Activated T-helper 2 cell treated with anti-CD3 and anti-CD28 coated beads, Interferon-gamma antibody, Interleukin-2, Interleukin-4, amounts not matched to agents 10 μg/mL and 5 μg/mL and 100 μg/mL, durations not matched to agents 14 hours and 24 hours and 36 hours (primary cell): ENCODE measurements around the gene ADH5. TPM values are rescaled to one million over a fixed set of nuclear protein-coding genes. Genes with fewer than 3 reads are reported as not detected.
A peak's percentile ranks its signal among the peaks of the same experiment; 100 is the strongest.
"Not testable (repeated sequence)": the region's sequence is repeated elsewhere in the genome, so short reads cannot be mapped to it uniquely, and the experiment has no call there.

ENCODE experiments used
- DNase-seq: peaks from one replicate; pipeline ENCODE4 v3.0.0; 2021; ENCODE audit warnings: low spot score
- H3K27ac Mint-ChIP-seq: one replicate; pipeline ENCODE4 v1.8.0; 2021; ENCODE audit warnings: mixed read lengths
- H3K27me3 Mint-ChIP-seq: one replicate; pipeline ENCODE4 v1.8.0; 2021; ENCODE audit warnings: low read depth, mixed read lengths
- H3K36me3 Mint-ChIP-seq: one replicate; pipeline ENCODE4 v1.8.0; 2021; ENCODE audit warnings: low read depth, mixed read lengths
- H3K4me1 Mint-ChIP-seq: one replicate; pipeline ENCODE4 v1.8.0; 2021; ENCODE audit warnings: low read depth, mixed read lengths
- H3K4me3 Mint-ChIP-seq: one replicate; pipeline ENCODE4 v1.8.0; 2021; ENCODE audit warnings: low read depth, mild to moderate bottlenecking, moderate library complexity, mixed read lengths
- H3K9me3 Mint-ChIP-seq: one replicate; pipeline ENCODE4 v1.8.0; 2021; ENCODE audit warnings: mixed read lengths
- intact Hi-C: fragments of 100-400 bp; cut with micrococcal nuclease; formaldehyde crosslinking; loops from one replicate; pipeline ENCODE4 v1.15.1; 2023
- total RNA-seq: library from RNA; stranded (reverse); gene quantifications from 2 replicates; pipeline ENCODE4 v1.2.3, GENCODE V29; 2022

ADH5 gene
- total RNA-seq, 1 donor from 2014 or later, result 93.8 TPM

DNA sequence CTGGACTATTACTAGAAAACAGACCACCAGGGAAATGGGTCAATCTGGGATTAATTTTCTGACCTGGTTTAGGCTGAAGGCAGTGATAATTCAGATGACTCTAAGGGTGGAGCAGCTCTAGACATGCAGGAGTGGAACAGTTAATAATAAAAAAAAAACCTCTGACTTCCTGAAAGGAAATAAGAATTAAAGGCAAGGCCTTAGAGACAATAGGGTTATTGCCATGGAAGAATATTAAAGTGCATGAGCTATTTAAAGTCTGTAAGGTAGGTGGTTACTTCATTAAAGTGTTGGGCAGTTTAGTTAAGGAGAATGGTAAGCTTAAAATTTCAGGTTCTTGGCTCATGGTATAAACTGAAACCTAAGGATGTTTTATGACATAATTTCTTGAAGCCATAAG lies 14.6 kb upstream of the ADH5 start:
- H3K4me1 Mint-ChIP-seq, result no peaks in the 10 kb centered on the region
- H3K27me3 Mint-ChIP-seq, result no peaks in the 10 kb centered on the region
- H3K4me3 Mint-ChIP-seq, result no peak overlapping the region
- no peaks in the 10 kb centered on the region for H3K9me3 Mint-ChIP-seq
- no peaks in the 10 kb centered on the region for H3K36me3 Mint-ChIP-seq
- DNase-seq, result no peak
- intact Hi-C loops, result no loop called here
- no peak overlapping the region for H3K27ac Mint-ChIP-seq

DNA sequence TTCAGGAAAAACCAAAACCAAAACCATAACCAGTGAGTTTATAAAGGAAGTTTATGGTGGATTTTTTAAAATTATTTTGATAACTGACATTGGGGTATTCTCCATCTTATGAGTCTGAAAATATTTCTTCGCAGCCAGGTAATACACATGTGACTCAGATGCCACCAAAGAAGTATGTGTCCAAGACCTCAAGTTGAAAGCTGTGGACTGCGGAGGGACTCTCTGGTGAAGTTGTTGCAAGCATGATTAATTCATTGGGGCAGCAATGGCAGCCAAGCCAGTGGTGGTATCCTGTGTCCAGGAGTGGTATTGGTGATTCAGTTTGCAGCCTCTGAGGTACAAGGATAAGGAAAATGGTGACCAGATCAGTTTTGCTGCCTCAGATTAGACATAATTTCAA lies 14.0 kb upstream of the ADH5 start:
- intact Hi-C loops, result no loop called here
- Mint-ChIP-seq H3K4me1 (no peaks in the 10 kb centered on the region), H3K9me3 (no peaks in the 10 kb centered on the region), H3K27ac (no peak overlapping the region), H3K4me3 (no peak overlapping the region), H3K27me3 (no peaks in the 10 kb centered on the region), H3K36me3 (no peaks in the 10 kb centered on the region)
- DNase-seq, result no peak

- no peaks in the 10 kb centered on the region for H3K4me1 Mint-ChIP-seq
- no peak overlapping the region for H3K27ac Mint-ChIP-seq
- H3K9me3 Mint-ChIP-seq, result no peaks in the 10 kb centered on the region
- H3K4me3 Mint-ChIP-seq, result no peak overlapping the region
- intact Hi-C loops, result no loop called here
- peaks cover 6% of the 10 kb centered on the region for H3K27me3 Mint-ChIP-seq
- H3K36me3 Mint-ChIP-seq, result no peaks in the 10 kb centered on the region
- no peak for DNase-seq
Measured at GRCh38 chr4:99100876-99101275, 12.3 kb upstream of the ADH5 start.

- intact Hi-C loops, H3K36me3 Mint-ChIP-seq, H3K4me1 Mint-ChIP-seq, H3K27ac Mint-ChIP-seq, DNase-seq, H3K4me3 Mint-ChIP-seq, H3K9me3 Mint-ChIP-seq, H3K27me3 Mint-ChIP-seq: not testable (repeated sequence)
Measured at GRCh38 chr4:99099814-99100213, 11.2 kb upstream of the ADH5 start.

DNA sequence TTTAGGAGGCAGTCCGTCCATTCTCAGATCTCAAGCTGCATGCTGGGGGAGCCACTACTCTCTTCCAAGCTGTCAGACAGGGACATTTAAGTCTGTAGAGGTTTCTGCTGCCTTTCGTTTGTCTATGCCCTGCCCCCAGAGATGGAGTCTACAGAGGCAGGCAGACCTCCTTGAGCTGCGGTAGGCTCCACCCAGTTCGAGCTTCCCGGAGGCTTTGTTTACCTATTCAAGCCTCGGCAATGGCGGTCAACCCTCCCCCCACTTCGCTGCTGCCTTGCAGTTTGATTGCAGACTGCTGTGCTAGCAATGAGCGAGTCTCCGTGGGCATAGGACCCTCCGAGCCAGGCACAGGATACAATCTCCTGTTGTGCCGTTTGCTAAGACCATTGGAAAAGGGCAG lies 10.7 kb upstream of the ADH5 start:
- no peak for DNase-seq
- Mint-ChIP-seq H3K27me3 (peaks cover 6% of the 10 kb centered on the region), H3K4me1 (no peaks in the 10 kb centered on the region), H3K27ac (no peak overlapping the region), H3K36me3 (no peaks in the 10 kb centered on the region), H3K4me3 (no peak overlapping the region), H3K9me3 (no peaks in the 10 kb centered on the region)
- intact Hi-C loops, result no loop called here

DNA sequence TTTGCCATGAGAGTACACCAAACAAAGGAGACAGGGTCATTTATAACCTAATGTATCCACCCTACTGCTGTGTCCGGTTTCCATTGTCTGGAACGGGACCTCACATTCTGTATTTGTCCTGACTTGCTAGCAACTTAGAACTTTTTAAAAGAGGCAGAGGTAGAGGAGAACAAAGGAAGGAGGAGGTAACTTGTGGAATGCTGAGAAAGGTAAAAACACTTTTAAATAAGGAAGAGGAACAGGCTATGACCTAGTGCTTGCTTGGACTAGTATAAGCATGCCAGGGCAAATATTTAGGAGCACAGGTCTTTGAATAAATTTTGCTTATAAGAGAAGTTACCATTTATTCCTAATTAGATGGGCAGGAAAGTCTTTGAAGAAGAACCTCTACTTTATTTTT lies 3.3 kb upstream of the ADH5 start:
- H3K27ac Mint-ChIP-seq, result not testable (repeated sequence)

GRCh38 chr4:99091216-99091575 lies 2.6 kb upstream of the ADH5 start:
- Mint-ChIP-seq H3K27ac (no peak overlapping the region), H3K27me3 (peaks cover 4% of the 10 kb centered on the region), H3K4me1 (peaks cover 23% of the 10 kb centered on the region), H3K4me3 (no peak overlapping the region), H3K36me3 (peaks cover 3% of the 10 kb centered on the region), H3K9me3 (no peaks in the 10 kb centered on the region)
- DNase-seq, result no peak
- intact Hi-C loops, result no loop called here

More for the DNA sequence above, 3.3 kb upstream of the ADH5 start:
- H3K4me3 Mint-ChIP-seq, H3K36me3 Mint-ChIP-seq, DNase-seq, H3K27me3 Mint-ChIP-seq, intact Hi-C loops, H3K9me3 Mint-ChIP-seq: not testable (repeated sequence)
- peaks cover 21% of the 10 kb centered on the region for H3K4me1 Mint-ChIP-seq

- intact Hi-C loops, result no loop called here
- H3K4me1 Mint-ChIP-seq, result peaks cover 24% of the 10 kb centered on the region
- H3K27ac Mint-ChIP-seq, result no peak overlapping the region
- DNase-seq, result no peak
- no peaks in the 10 kb centered on the region for H3K9me3 Mint-ChIP-seq
- H3K4me3 Mint-ChIP-seq, result peak overlapping the region; percentile 49
- H3K36me3 Mint-ChIP-seq, result peaks cover 4% of the 10 kb centered on the region
- peaks cover 4% of the 10 kb centered on the region for H3K27me3 Mint-ChIP-seq
Measured at GRCh38 chr4:99090481-99091215, 2.1 kb upstream of the ADH5 start.

DNA sequence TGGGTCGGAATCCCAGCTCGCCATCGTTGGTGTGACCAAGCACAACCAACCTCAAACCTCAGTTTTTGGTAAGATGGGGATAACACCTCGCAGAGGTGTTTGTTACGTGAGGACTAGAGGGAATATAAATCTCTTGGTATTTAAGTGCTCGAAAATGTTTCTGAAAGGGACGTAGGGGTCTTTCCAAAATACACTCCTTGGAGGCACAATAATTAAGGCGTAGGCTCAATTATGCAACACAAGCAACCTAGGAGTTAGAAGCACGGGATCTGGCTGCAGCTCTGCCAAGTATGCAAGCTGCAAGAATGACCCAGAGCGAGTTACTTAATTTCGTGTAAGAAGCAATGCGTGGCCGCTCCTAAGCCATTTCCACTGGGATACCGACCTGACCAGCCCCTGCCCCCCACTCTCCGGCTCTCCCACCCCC lies 552 bp downstream of the ADH5 start:
- peak overlapping the region; percentile 92 for H3K27ac Mint-ChIP-seq
- H3K4me1 Mint-ChIP-seq, result peaks cover 27% of the 10 kb centered on the region
- DNase-seq, result no peak
- H3K4me3 Mint-ChIP-seq, result peak overlapping the region; percentile 95
- H3K36me3 Mint-ChIP-seq, result peaks cover 22% of the 10 kb centered on the region
- H3K27me3 Mint-ChIP-seq, result peaks cover 4% of the 10 kb centered on the region
- no peaks in the 10 kb centered on the region for H3K9me3 Mint-ChIP-seq
- intact Hi-C loops, result loop anchor here (1.0 to 10.0 kb wide), 6 partner anchors 93 to 945 kb away; partner anchors contain the start of genes DNAJB14, EIF4E, METAP1 and STPG2

DNA sequence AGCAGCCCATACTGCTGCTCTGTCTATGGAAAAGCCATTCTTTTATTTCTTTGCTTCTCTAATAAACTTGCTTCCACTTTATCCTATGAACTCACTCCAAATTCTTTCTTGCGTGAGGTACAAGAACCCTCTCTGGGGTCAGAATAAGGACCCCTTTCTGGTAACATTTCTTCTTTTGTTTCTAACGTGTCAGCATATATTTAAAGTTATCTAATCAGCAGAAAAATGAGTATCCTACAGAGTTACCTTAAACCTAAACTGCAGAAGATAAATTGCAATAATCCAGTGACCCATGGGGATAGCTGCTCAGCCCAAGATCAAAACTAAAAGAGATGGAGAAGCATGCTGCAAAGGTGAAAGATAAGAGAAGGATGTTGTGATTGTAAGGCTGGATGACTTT lies 4.0 kb downstream of the ADH5 start:
- intact Hi-C loops, result loop anchor here (10.0 kb wide), 2 partner anchors 420 to 860 kb away; partner anchors contain the start of gene DNAJB14
- no peak for DNase-seq
- Mint-ChIP-seq H3K4me1 (peaks cover 17% of the 10 kb centered on the region), H3K27ac (no peak overlapping the region), H3K4me3 (no peak overlapping the region), H3K9me3 (no peaks in the 10 kb centered on the region), H3K27me3 (no peaks in the 10 kb centered on the region), H3K36me3 (peaks cover 48% of the 10 kb centered on the region)

GRCh38 chr4:99082192-99082591 lies 6.4 kb downstream of the ADH5 start:
- Mint-ChIP-seq H3K27ac (no peak overlapping the region), H3K36me3 (peaks cover 63% of the 10 kb centered on the region), H3K4me3 (no peak overlapping the region), H3K27me3 (no peaks in the 10 kb centered on the region), H3K9me3 (no peaks in the 10 kb centered on the region), H3K4me1 (peaks cover 10% of the 10 kb centered on the region)
- intact Hi-C loops, result loop anchor here (10.0 kb wide), 2 partner anchors 417 to 863 kb away; partner anchors contain the start of gene DNAJB14
- DNase-seq, result no peak

DNA sequence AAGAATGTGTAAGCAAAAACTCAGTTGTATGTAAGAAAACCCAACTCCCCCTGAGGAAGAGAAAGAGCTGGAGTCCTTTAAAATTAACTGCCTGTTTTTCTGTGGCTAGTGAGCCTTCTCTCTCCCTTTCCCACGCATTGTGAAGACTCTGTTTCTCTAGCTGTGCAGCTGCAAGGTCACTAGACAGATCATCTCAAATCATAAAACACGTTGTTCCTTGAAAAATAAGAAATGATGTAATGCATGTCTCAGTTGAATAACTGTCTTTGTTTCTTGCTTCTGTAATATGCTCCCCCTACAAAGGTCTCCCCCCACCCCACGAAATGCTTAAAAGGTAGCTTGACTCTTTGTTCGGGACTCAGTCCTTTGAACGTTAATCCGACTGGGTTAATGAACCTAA lies 7.7 kb downstream of the ADH5 start:
- H3K4me3 Mint-ChIP-seq, result not testable (repeated sequence)

DNA sequence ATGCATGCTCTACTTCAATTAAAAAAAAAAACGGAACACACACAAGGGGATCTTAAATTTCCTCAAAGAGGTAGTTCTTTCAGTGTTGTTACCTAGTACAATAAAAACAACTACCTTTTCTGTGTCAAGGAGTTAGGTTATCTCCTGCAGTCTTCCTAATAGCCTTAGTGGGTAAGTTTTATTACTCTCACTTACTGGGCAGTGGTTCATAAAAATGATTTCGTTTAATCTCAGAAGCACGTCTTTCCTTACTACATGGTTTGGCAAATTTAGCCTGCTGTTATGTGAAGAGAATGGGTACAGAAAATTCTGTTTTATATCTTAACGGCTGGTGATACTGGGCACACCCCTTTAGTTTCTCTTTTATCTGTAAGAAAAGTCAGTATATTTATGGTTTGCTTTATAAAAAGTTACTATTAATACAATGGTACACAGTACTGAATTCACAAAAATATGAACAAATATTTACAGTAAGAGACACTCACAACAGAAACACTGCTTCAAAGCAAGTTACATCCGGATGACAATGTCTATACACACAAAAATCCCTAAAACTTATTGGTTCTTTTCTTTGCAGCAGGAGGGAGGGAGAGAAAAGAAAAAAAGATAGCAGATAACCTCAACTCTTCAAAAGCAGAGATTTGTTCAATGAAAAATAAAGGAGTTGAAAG lies 8.8 kb downstream of the ADH5 start:
- H3K36me3 Mint-ChIP-seq, result peaks cover 66% of the 10 kb centered on the region
- H3K27ac Mint-ChIP-seq, result no peak overlapping the region
- intact Hi-C loops, result loop anchor here (10.0 kb wide), 2 partner anchors 415 to 865 kb away; partner anchors contain the start of gene DNAJB14

More for the DNA sequence above, 7.7 kb downstream of the ADH5 start:
- H3K36me3 Mint-ChIP-seq, result peaks cover 64% of the 10 kb centered on the region
- not testable (repeated sequence) for H3K27ac Mint-ChIP-seq, H3K9me3 Mint-ChIP-seq, DNase-seq, H3K27me3 Mint-ChIP-seq, H3K4me1 Mint-ChIP-seq
- intact Hi-C loops, result loop anchor here (10.0 kb wide), 2 partner anchors 416 to 864 kb away; partner anchors contain the start of gene DNAJB14

More for the DNA sequence above, 8.8 kb downstream of the ADH5 start:
- H3K27me3 Mint-ChIP-seq, result no peaks in the 10 kb centered on the region
- H3K4me1 Mint-ChIP-seq, result peaks cover 6% of the 10 kb centered on the region
- no peak for DNase-seq
- H3K9me3 Mint-ChIP-seq, result no peaks in the 10 kb centered on the region
- no peak overlapping the region for H3K4me3 Mint-ChIP-seq
